Breast epithelium (tissue), 4 donors: Measurements from ENCODE around the gene ZNF892. TPM values are rescaled to one million over a fixed set of nuclear protein-coding genes. Genes with fewer than 3 reads are reported as not detected.
"Not testable (repeated sequence)": the region's sequence is repeated elsewhere in the genome, so short reads cannot be mapped to it uniquely, and the experiment has no call there.

Experiments used
- DNase-seq, 2 donors: peaks; one replicate each; pipeline ENCODE4 v3.0.0-alpha.2; 2019; ENCODE audit warnings: low spot score in 2 of 2
- H3K27ac ChIP-seq, 2 donors: fragments of 200-600 bp; sonication (generic) in 1 of 2; one replicate each; pipeline ENCODE4 v1.5.1; 2016 to 2019; ENCODE audit warnings: mild to moderate bottlenecking in 1 of 2
- H3K27me3 ChIP-seq, 2 donors: fragments of 200-600 bp; sonication (generic) in 1 of 2; one replicate each; pipeline versions ENCODE4 v1.5.1 to v1.6.0; 2017 to 2019; ENCODE audit warnings: control low read depth in 1 of 2, mild to moderate bottlenecking in 1 of 2
- H3K36me3 ChIP-seq: fragments of 200-600 bp; one replicate; pipeline ENCODE4 v1.5.1; 2019
- H3K4me1 ChIP-seq, 2 donors: fragments of 200-600 bp; sonication (generic); one replicate each; pipeline ENCODE4 v1.5.1; 2016 to 2019; ENCODE audit warnings: control low read depth in 1 of 2
- H3K4me3 ChIP-seq, 3 donors: fragments of 200-600 bp; sonication (generic); 1 replicate in 2 of 3; 2 replicates in 1 of 3; pipeline ENCODE4 v1.5.1; 2016 to 2019; ENCODE audit warnings: mild to moderate bottlenecking in 3 of 3, moderate library complexity in 2 of 3
- H3K9me3 ChIP-seq, 2 donors: fragments of 200-600 bp; sonication (generic) in 1 of 2; one replicate each; pipeline ENCODE4 v1.5.1; 2016 to 2019; ENCODE audit warnings: control low read depth in 1 of 2
- POLR2A ChIP-seq: fragments of 450-650 bp; IDR thresholded peaks from one replicate; pipeline ENCODE4 v1.6.1; 2016; ENCODE audit warnings: antibody characterized with exemption, mild to moderate bottlenecking, moderate library complexity
- POLR2AphosphoS5 ChIP-seq, 3 donors: sonication (generic); formaldehyde crosslinking; IDR thresholded peaks; one replicate each; pipeline ENCODE4 v1.6.1; 2017; ENCODE audit warnings: antibody characterized with exemption in 3 of 3
- intact Hi-C: fragments of 100-400 bp; cut with DNase I; formaldehyde crosslinking; loops from one replicate; pipeline ENCODE4 v1.15.1; 2023; ENCODE audit warnings: low total_unique reads
- total RNA-seq, 3 donors: library from RNA; depleted of rRNA; stranded (reverse); fragments of >200 nt; gene quantifications; one replicate each; pipeline ENCODE4 v1.1.0, GENCODE V29; 2016
- TF ChIP-seq, protein P1 (sequence below), 3 donors: fragments of 450-650 bp; IDR thresholded peaks; one replicate each; pipeline ENCODE4 v1.5.1; 2016 to 2017; ENCODE audit warnings: antibody characterized with exemption in 3 of 3, mild to moderate bottlenecking in 3 of 3, moderate library complexity in 3 of 3

Gene ZNF892
- total RNA-seq, 3 donors from 2014 or later = 3.7 to 8.6 (median 6.9) TPM

DNA sequence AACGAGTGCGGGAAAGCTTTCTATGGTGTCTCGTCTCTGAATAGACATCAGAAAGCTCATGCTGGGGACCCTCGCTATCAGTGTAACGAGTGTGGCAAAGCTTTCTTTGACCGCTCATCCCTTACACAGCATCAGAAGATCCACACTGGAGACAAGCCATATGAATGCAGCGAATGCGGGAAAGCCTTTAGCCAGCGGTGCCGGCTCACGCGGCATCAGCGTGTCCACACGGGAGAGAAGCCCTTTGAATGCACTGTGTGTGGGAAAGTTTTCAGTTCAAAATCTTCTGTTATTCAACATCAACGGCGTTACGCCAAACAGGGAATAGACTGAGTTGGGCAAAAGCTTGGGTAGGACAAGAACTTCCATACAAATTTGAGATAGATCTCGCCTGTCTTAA is 25.5 kb upstream of the ZNF892 start:
- TF ChIP-seq POLR2A (no peak), POLR2AphosphoS5 (IDR thresholded peaks at IDR 0.05) (no peak)
- TF ChIP-seq, protein P1, sequence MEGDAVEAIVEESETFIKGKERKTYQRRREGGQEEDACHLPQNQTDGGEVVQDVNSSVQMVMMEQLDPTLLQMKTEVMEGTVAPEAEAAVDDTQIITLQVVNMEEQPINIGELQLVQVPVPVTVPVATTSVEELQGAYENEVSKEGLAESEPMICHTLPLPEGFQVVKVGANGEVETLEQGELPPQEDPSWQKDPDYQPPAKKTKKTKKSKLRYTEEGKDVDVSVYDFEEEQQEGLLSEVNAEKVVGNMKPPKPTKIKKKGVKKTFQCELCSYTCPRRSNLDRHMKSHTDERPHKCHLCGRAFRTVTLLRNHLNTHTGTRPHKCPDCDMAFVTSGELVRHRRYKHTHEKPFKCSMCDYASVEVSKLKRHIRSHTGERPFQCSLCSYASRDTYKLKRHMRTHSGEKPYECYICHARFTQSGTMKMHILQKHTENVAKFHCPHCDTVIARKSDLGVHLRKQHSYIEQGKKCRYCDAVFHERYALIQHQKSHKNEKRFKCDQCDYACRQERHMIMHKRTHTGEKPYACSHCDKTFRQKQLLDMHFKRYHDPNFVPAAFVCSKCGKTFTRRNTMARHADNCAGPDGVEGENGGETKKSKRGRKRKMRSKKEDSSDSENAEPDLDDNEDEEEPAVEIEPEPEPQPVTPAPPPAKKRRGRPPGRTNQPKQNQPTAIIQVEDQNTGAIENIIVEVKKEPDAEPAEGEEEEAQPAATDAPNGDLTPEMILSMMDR (IDR thresholded peaks at IDR 0.05) = no peak
- no peak overlapping the region for H3K27ac ChIP-seq
- intact Hi-C loops = no loop called here
- H3K4me3 ChIP-seq = no peak overlapping the region
- H3K9me3 ChIP-seq = peaks cover 17% of the 10 kb centered on the region in 2 donors
- no peaks in the 10 kb centered on the region for H3K4me1 ChIP-seq
- DNase-seq = no peak
- peaks cover 10% of the 10 kb centered on the region for H3K36me3 ChIP-seq
- H3K27me3 ChIP-seq = no peaks in the 10 kb centered on the region

DNA sequence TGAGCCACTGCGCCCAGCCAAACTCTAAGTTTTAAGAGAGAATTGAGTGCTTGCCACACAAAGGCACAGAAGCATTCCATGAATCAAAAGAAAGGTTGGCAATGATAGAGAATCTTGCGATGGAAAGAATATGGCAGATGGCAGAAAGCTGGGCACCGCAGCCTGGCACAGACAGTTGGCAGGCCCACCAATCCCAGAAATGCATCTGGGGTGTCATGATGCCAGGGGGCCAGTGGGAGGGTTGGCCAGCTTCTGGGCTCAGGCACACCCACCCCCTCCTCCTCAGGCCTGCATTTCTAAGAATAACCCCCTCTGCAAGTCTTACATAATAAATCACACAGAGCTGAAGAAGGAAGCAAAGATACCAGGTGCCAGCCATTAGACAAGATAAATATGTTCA is 22.1 kb upstream of the ZNF892 start:
- Histone ChIP-seq H3K27me3 (no peaks in the 10 kb centered on the region), H3K4me3 (no peak overlapping the region), H3K27ac (no peak overlapping the region), H3K4me1 (no peaks in the 10 kb centered on the region), H3K36me3 (peaks cover 10% of the 10 kb centered on the region), H3K9me3 (peaks cover 17% of the 10 kb centered on the region in 2 donors)
- intact Hi-C loops = no loop called here
- TF ChIP-seq, protein P1 (IDR thresholded peaks at IDR 0.05) = no peak
- TF ChIP-seq POLR2A = no peak
- TF ChIP-seq POLR2AphosphoS5 (IDR thresholded peaks at IDR 0.05) = no peak
- DNase-seq = no peak

DNA sequence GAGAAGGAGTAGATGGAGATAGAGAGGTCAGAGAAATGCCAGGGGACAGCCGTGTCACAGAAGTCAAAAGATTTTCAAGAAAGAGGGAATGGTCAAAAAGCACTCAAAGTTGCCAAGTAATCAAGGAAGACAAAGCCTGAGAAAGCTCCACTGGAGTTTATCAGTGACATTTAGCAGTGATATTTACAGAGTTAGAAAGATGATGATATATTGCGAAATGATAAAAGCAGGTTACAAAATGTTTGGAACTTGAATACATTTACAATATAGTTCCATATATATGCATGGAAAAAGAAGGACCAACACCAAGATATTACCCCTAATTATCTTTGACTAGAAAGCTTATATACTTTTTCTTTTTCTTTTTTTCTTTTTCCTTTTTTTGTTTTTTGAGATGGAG is 21.3 kb upstream of the ZNF892 start:
- Histone ChIP-seq H3K36me3 (peaks cover 6% of the 10 kb centered on the region), H3K4me1 (no peaks in the 10 kb centered on the region), H3K4me3 (no peak overlapping the region), H3K9me3 (peaks cover 12 to 15% of the 10 kb centered on the region in 2 donors), H3K27me3 (no peaks in the 10 kb centered on the region), H3K27ac (no peak overlapping the region)
- no peak for TF ChIP-seq POLR2A
- TF ChIP-seq POLR2AphosphoS5 (IDR thresholded peaks at IDR 0.05) = no peak
- TF ChIP-seq, protein P1 (IDR thresholded peaks at IDR 0.05) = no peak
- DNase-seq = no peak
- intact Hi-C loops = no loop called here

DNA sequence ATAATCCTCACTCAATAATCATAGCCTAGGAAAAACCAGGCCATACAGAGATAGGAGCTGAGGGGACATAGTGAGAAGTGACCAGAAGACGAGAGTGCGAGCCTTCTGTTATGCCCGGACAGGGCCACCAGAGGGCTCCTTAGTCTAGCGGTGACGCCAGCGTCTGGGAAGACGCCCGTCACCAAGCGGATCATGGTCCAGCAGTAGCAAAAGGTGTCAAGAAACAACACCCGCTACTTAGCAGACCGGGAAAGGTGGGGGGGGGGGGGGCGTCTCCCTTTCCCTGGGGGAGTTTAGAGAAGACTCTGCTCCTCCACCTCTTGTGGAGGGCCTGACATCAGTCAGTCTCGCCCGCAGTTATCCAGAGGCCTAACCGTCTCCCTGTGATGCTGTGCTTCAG is 14.4 kb upstream of the ZNF892 start:
- TF ChIP-seq, protein P1 (IDR thresholded peaks at IDR 0.05) = peak; percentile 35 to 54 (median 54)
- DNase-seq = peak; percentile 48 to 60
- H3K27me3 ChIP-seq, H3K9me3 ChIP-seq, H3K27ac ChIP-seq, intact Hi-C loops, H3K4me1 ChIP-seq, H3K4me3 ChIP-seq, H3K36me3 ChIP-seq: not testable (repeated sequence)

DNA sequence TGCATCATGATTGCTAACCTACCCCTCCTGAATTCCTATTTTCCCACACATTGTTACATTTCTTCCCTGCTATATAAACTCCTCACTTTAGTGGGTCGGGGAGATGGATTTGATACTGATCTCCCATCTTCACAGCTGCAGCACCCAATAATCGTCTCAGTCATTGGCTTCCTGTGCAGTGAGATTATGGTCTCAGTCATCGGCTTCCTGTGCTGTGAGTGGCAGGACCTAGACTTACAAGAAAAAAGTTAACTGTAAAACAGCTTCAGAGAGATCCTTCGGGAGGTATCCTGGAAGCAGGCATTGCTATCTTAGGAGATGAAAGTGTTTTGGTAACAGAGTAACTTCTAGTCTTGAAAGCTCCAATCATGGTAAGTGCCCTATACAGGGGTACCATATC is 3.4 kb upstream of the ZNF892 start:
- DNase-seq = no peak
- H3K4me3 ChIP-seq = no peak overlapping the region

More for the DNA sequence above, 3.4 kb upstream of the ZNF892 start:
- H3K27me3 ChIP-seq = no peaks in the 10 kb centered on the region
- no peak for TF ChIP-seq POLR2AphosphoS5 (IDR thresholded peaks at IDR 0.05)
- TF ChIP-seq, protein P1 (IDR thresholded peaks at IDR 0.05) = no peak
- no peak for TF ChIP-seq POLR2A
- intact Hi-C loops = no loop called here
- no peaks in the 10 kb centered on the region for H3K4me1 ChIP-seq
- no peaks in the 10 kb centered on the region for H3K9me3 ChIP-seq
- no peak overlapping the region for H3K27ac ChIP-seq
- no peaks in the 10 kb centered on the region for H3K36me3 ChIP-seq
